Keratinocyte (primary cell): ENCODE data around the gene PARP2.
"Not testable (repeated sequence)": the region's sequence is repeated elsewhere in the genome, so short reads cannot be mapped to it uniquely, and the experiment has no call there.

Experiments
- CTCF ChIP-seq, 3 experiments: IDR thresholded peaks in 1 of 3; conservative IDR thresholded peaks in 1 of 3; optimal IDR thresholded peaks in 1 of 3; 2 replicates in 2 of 3; 3 replicates in 1 of 3; pipeline versions ENCODE3 to v1.5.1; 2011; ENCODE audit warnings: low read length in 3 of 3, mild to moderate bottlenecking in 3 of 3, moderate library complexity in 2 of 3, control low read depth in 1 of 3, inconsistent platforms in 1 of 3; ENCODE audit not compliant: insufficient read depth in 2 of 3; ENCODE audit errors: extremely low read depth in 1 of 3
- EZH2 ChIP-seq: IDR thresholded peaks from one replicate; pipeline ENCODE4 v1.6.1; 2012; ENCODE audit warnings: inconsistent platforms, mild to moderate bottlenecking, low read length, moderate library complexity

- TF ChIP-seq CTCF (optimal IDR thresholded peaks at IDR 0.05 in 1 of 3, IDR thresholded peaks at IDR 0.05 in 1 of 3, conservative IDR thresholded peaks at IDR 0.05 in 1 of 3; ENCODE audit: extremely low read depth in 1 of 3, insufficient read depth in 2 of 3, low read length in 3 of 3); EZH2: not testable (repeated sequence)
These were observed 2.4 kb upstream of the PARP2 start for GRCh38 chr14:20341032-20341431.
